Measurements from ENCODE around the gene CAMK1. TPM values are rescaled to one million over a fixed set of nuclear protein-coding genes. Genes with fewer than 3 reads are reported as not detected.

CAMK1 gene
- total RNA-seq, 1 donor from 2014 or later, result 35.7 TPM

DNA sequence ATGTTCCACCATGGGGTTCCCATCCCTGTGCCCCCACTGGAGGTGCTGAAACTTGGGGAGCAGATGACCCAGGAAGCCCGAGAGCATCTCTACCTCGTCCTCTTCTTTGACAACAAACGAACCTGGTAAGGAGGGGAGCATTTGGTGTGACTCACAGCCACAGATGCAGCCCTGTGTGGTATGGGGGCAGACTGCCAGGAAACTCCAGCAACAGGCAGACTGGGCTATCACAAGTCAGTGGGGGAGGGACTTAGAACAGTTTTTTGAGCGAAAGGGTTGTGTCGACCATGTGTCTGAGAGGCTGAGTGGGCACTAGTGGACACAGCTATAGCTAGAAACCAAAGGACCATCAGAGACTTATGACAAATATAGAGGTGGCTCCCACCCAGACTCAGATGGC, 23.4 kb downstream of the CAMK1 start:
- Histone ChIP-seq H3K27me3 (no peaks in the 10 kb centered on the region), H3K36me3 (peaks cover 69% of the 10 kb centered on the region), H3K27ac (no peak overlapping the region), H3K4me1 (peaks cover 16% of the 10 kb centered on the region), H3K4me3 (no peak overlapping the region), H3K9me3 (no peaks in the 10 kb centered on the region)
- ATAC-seq, result no peak
- intact Hi-C loops (cut with DNase I), result no loop called here
- no peak for DNase-seq
- TF ChIP-seq, protein P1, sequence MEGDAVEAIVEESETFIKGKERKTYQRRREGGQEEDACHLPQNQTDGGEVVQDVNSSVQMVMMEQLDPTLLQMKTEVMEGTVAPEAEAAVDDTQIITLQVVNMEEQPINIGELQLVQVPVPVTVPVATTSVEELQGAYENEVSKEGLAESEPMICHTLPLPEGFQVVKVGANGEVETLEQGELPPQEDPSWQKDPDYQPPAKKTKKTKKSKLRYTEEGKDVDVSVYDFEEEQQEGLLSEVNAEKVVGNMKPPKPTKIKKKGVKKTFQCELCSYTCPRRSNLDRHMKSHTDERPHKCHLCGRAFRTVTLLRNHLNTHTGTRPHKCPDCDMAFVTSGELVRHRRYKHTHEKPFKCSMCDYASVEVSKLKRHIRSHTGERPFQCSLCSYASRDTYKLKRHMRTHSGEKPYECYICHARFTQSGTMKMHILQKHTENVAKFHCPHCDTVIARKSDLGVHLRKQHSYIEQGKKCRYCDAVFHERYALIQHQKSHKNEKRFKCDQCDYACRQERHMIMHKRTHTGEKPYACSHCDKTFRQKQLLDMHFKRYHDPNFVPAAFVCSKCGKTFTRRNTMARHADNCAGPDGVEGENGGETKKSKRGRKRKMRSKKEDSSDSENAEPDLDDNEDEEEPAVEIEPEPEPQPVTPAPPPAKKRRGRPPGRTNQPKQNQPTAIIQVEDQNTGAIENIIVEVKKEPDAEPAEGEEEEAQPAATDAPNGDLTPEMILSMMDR (IDR thresholded peaks at IDR 0.05), result no peak

DNA sequence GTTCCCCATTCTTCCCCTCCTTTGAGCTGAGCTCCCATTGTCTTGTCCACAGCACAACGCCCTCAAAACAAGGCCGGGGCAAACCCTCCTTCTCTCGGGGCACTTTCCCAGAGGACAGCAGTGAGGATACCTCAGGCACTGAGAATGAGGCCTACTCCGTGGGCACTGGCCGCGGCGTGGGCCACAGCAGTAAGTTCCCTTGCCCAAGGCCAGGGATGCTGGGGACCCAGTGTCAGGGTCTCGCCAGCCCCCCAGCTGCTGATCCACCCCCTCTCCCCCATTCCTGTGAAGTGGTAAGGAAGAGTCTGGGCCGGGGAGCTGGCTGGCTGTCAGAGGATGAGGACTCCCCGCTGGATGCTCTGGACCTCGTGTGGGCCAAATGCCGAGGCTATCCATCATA, 24.2 kb downstream of the CAMK1 start:
- Histone ChIP-seq H3K27ac (no peak overlapping the region), H3K4me3 (no peak overlapping the region), H3K27me3 (no peaks in the 10 kb centered on the region), H3K4me1 (peaks cover 8% of the 10 kb centered on the region), H3K9me3 (no peaks in the 10 kb centered on the region), H3K36me3 (peaks cover 75% of the 10 kb centered on the region)
- ATAC-seq (no peak), DNase-seq (no peak)
- intact Hi-C loops (cut with DNase I), result no loop called here
- TF ChIP-seq, protein P1 (IDR thresholded peaks at IDR 0.05), result no peak

DNA sequence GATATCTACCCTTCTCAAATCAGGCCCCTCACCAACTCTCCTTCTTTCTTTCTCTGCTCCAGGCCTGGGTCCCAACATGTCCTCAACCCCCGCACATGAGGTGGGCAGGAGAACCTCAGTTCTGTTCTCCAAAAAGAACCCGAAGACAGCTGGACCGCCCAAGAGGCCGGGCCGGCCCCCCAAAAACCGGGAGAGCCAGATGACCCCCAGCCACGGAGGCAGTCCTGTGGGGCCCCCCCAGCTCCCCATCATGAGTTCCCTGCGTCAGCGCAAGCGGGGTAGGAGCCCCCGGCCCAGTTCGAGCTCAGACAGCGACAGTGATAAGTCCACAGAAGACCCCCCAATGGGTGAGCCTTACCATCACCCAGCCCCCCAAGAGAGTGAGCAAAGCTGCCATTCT, 25.6 kb downstream of the CAMK1 start:
- Histone ChIP-seq H3K27me3 (no peaks in the 10 kb centered on the region), H3K4me1 (peaks cover 4% of the 10 kb centered on the region), H3K4me3 (no peak overlapping the region), H3K36me3 (peaks cover 89% of the 10 kb centered on the region), H3K9me3 (no peaks in the 10 kb centered on the region), H3K27ac (no peak overlapping the region)
- ATAC-seq, result no peak
- intact Hi-C loops (cut with DNase I), result no loop called here
- DNase-seq, result no peak
- TF ChIP-seq, protein P1 (IDR thresholded peaks at IDR 0.05), result no peak

DNA sequence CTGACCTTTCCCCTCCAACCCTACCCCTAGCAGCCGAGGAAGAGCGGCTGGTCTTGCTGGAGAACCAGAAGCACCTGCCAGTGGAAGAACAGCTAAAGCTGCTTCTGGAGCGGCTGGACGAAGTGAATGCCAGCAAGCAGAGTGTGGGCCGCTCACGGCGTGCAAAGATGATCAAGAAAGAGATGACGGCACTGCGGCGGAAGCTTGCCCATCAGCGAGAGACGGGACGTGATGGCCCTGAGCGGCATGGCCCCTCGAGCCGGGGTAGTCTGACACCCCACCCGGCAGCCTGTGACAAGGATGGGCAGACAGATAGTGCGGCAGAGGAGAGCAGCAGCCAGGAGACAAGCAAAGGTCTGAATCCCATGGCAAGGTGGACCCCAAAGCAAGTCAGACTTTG, 26.2 kb downstream of the CAMK1 start:
- no peak for DNase-seq
- Histone ChIP-seq H3K4me1 (no peaks in the 10 kb centered on the region), H3K9me3 (no peaks in the 10 kb centered on the region), H3K4me3 (no peak overlapping the region), H3K27me3 (no peaks in the 10 kb centered on the region), H3K36me3 (peaks cover 95% of the 10 kb centered on the region), H3K27ac (no peak overlapping the region)
- TF ChIP-seq, protein P1 (IDR thresholded peaks at IDR 0.05), result no peak
- intact Hi-C loops (cut with DNase I), result no loop called here
- ATAC-seq, result no peak

DNA sequence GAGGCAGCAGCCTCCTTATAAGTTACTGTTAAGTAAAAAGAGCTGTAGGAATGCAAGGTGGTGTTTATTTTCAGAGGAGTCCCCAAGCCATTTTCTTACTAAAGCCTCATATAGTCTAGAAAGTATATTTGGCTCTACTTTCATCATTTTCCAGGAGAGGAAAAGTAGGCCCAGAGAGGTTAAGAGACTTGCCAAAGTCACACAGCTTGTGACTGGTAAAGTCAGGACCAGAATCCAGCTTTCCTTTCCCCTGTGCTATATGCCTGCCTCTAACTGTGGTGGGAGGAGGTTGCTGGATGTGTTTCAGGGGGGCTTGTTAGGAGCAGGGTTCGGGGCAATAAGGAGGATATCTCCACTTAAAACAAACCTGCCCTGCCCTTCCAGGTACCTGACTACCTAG, 27.2 kb downstream of the CAMK1 start:
- TF ChIP-seq, protein P1 (IDR thresholded peaks at IDR 0.05), result no peak
- intact Hi-C loops (cut with DNase I), result no loop called here
- Histone ChIP-seq H3K27me3 (no peaks in the 10 kb centered on the region), H3K27ac (no peak overlapping the region), H3K36me3 (peaks cover 100% of the 10 kb centered on the region), H3K4me3 (no peak overlapping the region), H3K4me1 (no peaks in the 10 kb centered on the region), H3K9me3 (no peaks in the 10 kb centered on the region)
- DNase-seq (no peak), ATAC-seq (no peak)

DNA sequence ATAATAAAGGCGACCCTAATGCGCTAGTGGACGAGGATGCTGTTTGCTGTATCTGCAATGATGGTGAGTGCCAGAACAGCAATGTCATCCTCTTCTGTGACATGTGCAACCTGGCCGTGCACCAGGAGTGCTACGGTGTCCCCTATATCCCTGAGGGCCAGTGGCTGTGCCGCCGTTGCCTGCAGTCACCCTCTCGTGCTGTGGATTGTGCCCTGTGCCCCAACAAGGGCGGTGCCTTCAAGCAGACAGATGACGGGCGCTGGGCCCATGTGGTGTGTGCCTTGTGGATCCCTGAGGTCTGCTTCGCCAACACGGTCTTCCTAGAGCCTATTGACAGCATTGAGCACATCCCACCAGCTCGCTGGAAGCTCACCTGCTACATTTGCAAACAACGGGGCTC, 30.6 kb downstream of the CAMK1 start:
- no peaks in the 10 kb centered on the region for H3K27me3 ChIP-seq
- peaks cover 99% of the 10 kb centered on the region for H3K36me3 ChIP-seq
- no peak for DNase-seq
- H3K4me3 ChIP-seq, result no peak overlapping the region
- TF ChIP-seq, protein P1 (IDR thresholded peaks at IDR 0.05), result no peak
- H3K27ac ChIP-seq, result no peak overlapping the region
- H3K4me1 ChIP-seq, result peaks cover 6% of the 10 kb centered on the region
- intact Hi-C loops (cut with DNase I), result no loop called here
- ATAC-seq, result no peak
- H3K9me3 ChIP-seq, result no peaks in the 10 kb centered on the region

Measured in upper lobe of right lung (tissue), 1 donor.